ENCODE data around the gene NOP9.

GRCh38 chr14:24324024-24324423 lies 24.4 kb downstream of the NOP9 start:
- TF ChIP-seq, protein P1, sequence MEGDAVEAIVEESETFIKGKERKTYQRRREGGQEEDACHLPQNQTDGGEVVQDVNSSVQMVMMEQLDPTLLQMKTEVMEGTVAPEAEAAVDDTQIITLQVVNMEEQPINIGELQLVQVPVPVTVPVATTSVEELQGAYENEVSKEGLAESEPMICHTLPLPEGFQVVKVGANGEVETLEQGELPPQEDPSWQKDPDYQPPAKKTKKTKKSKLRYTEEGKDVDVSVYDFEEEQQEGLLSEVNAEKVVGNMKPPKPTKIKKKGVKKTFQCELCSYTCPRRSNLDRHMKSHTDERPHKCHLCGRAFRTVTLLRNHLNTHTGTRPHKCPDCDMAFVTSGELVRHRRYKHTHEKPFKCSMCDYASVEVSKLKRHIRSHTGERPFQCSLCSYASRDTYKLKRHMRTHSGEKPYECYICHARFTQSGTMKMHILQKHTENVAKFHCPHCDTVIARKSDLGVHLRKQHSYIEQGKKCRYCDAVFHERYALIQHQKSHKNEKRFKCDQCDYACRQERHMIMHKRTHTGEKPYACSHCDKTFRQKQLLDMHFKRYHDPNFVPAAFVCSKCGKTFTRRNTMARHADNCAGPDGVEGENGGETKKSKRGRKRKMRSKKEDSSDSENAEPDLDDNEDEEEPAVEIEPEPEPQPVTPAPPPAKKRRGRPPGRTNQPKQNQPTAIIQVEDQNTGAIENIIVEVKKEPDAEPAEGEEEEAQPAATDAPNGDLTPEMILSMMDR (IDR thresholded peaks at IDR 0.05), result no peak
- TF ChIP-seq POLR2A (IDR thresholded peaks at IDR 0.05; ENCODE audit: low read depth) (no peak), EP300 (IDR thresholded peaks at IDR 0.05) (no peak), POLR2AphosphoS5 (IDR thresholded peaks at IDR 0.05) (no peak)

All from esophagus muscularis mucosa (tissue), 4 donors.